H1 (cell line): ENCODE results near the gene LCAT.

Source experiments
- ATF3 ChIP-seq: IDR thresholded peaks from 2 replicates; pipeline ENCODE4 v1.6.1; 2011; ENCODE audit warnings: low read depth, mild to moderate bottlenecking, low read length; ENCODE audit not compliant: insufficient read depth
- CHD1 ChIP-seq: IDR thresholded peaks from 2 replicates; pipeline ENCODE4 v1.6.1; 2012; ENCODE audit warnings: low read depth, low read length, improper control_type of control experiment
- EP300 ChIP-seq, 2 experiments: IDR thresholded peaks; 1 replicate in 1 of 2; 2 replicates in 1 of 2; pipeline ENCODE4 v1.6.1; 2011 to 2012; ENCODE audit warnings: low read depth in 2 of 2, low read length in 2 of 2, mild to moderate bottlenecking in 2 of 2, borderline replicate concordance in 1 of 2, inconsistent platforms in 1 of 2, moderate library complexity in 1 of 2
- EZH2 ChIP-seq: fragments of 200-600 bp; sonication (generic); IDR thresholded peaks from 2 replicates; pipeline ENCODE4 v1.7.1; 2012; ENCODE audit warnings: low read depth, mild to moderate bottlenecking, moderate library complexity, low read length, inconsistent platforms; ENCODE audit not compliant: severe bottlenecking
- GABPA ChIP-seq: IDR thresholded peaks from 2 replicates; pipeline ENCODE4 v1.6.1; 2011; ENCODE audit warnings: mild to moderate bottlenecking, low read length, moderate library complexity, borderline replicate concordance; ENCODE audit not compliant: insufficient read depth
- KDM1A ChIP-seq: fragments of 200-600, 300-600 bp; sonication (generic); IDR thresholded peaks from 2 replicates; pipeline ENCODE4 v1.7.1; 2016; ENCODE audit warnings: mild to moderate bottlenecking, low read length, borderline replicate concordance
- POLR2A ChIP-seq, 2 experiments: IDR thresholded peaks; 1 replicate in 1 of 2; 2 replicates in 1 of 2; pipeline ENCODE4 v1.6.1; 2011; ENCODE audit warnings: low read depth in 2 of 2, low read length in 2 of 2, mild to moderate bottlenecking in 2 of 2; ENCODE audit errors: control extremely low read depth in 1 of 2
- POLR2AphosphoS5 ChIP-seq: IDR thresholded peaks from 2 replicates; pipeline ENCODE4 v1.6.1; 2011; ENCODE audit warnings: low read depth, low read length
- RFX5 ChIP-seq: IDR thresholded peaks from 2 replicates; pipeline ENCODE4 v1.6.1; 2011; ENCODE audit warnings: low read depth, low read length, improper control_type of control experiment, borderline replicate concordance
- SIN3A ChIP-seq, 2 experiments: IDR thresholded peaks in 1 of 2; conservative IDR thresholded peaks in 1 of 2; 2 replicates each; pipeline ENCODE4 v1.6.1; 2011 to 2012; ENCODE audit warnings: low read length in 2 of 2, improper control_type of control experiment in 1 of 2, low read depth in 1 of 2, mild to moderate bottlenecking in 1 of 2
- YY1 ChIP-seq: IDR thresholded peaks from 2 replicates; pipeline ENCODE4 v1.6.1; 2011; ENCODE audit warnings: low read depth, mild to moderate bottlenecking, low read length
- ZNF274 ChIP-seq: IDR thresholded peaks from 2 replicates; pipeline ENCODE4 v1.7.0; 2012; ENCODE audit warnings: low read length, borderline replicate concordance; ENCODE audit errors: extremely low read depth
- TF ChIP-seq, protein P1 (sequence below), 3 experiments: IDR thresholded peaks; 1 replicate in 2 of 3; 2 replicates in 1 of 3; pipeline versions ENCODE4 v1.5.1 to v1.6.1; 2011; ENCODE audit warnings: low read length in 3 of 3, mild to moderate bottlenecking in 3 of 3, inconsistent platforms in 2 of 3, low read depth in 1 of 3, moderate library complexity in 1 of 3; ENCODE audit not compliant: insufficient read depth in 1 of 3; ENCODE audit errors: control extremely low read depth in 1 of 3
- TF ChIP-seq, protein P2 (sequence below): IDR thresholded peaks from 2 replicates; pipeline ENCODE4 v1.6.1; 2011; ENCODE audit warnings: low read length, improper control_type of control experiment

DNA sequence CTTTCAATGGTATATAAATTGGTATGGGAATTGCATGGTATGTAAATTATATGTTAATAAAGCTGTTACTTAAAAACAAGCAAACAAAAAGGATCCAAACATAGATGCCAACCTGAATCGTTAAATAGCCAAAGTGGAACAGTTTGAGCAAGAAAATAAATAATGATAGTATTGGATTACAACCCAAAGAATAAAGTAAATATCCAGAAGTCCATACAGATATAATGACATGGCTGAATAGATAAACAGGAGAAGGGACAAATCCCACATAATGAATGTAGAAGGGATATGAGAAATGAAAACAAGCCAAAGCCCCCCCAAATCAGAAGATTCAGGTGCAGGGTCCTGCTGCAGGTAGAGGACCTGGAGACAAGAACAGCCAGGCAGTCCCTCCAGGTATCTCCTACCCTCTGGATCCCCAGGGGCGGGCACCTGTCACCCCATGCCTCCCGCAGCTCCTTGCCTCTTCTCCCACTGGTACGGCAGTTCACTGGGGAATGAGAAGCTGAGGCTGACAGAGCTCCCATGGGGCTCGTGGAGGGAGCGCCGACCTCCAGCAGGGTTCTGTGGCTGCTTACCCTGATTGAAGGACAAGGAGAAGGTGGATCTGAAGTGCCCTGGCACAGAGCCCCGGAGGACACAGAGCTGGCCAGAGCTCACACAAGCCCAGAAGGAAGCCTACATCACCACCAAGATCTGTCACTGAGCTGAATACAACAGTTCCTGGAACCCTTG is 9.9 kb upstream of the LCAT start:
- no peak for TF ChIP-seq CHD1
- TF ChIP-seq, protein P1, sequence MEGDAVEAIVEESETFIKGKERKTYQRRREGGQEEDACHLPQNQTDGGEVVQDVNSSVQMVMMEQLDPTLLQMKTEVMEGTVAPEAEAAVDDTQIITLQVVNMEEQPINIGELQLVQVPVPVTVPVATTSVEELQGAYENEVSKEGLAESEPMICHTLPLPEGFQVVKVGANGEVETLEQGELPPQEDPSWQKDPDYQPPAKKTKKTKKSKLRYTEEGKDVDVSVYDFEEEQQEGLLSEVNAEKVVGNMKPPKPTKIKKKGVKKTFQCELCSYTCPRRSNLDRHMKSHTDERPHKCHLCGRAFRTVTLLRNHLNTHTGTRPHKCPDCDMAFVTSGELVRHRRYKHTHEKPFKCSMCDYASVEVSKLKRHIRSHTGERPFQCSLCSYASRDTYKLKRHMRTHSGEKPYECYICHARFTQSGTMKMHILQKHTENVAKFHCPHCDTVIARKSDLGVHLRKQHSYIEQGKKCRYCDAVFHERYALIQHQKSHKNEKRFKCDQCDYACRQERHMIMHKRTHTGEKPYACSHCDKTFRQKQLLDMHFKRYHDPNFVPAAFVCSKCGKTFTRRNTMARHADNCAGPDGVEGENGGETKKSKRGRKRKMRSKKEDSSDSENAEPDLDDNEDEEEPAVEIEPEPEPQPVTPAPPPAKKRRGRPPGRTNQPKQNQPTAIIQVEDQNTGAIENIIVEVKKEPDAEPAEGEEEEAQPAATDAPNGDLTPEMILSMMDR (IDR thresholded peaks at IDR 0.05; ENCODE audit: control extremely low read depth in 1 of 3, insufficient read depth in 1 of 3, low read depth in 1 of 3, low read length in 3 of 3) = no peak
- no peak for TF ChIP-seq POLR2AphosphoS5
- TF ChIP-seq, protein P2, sequence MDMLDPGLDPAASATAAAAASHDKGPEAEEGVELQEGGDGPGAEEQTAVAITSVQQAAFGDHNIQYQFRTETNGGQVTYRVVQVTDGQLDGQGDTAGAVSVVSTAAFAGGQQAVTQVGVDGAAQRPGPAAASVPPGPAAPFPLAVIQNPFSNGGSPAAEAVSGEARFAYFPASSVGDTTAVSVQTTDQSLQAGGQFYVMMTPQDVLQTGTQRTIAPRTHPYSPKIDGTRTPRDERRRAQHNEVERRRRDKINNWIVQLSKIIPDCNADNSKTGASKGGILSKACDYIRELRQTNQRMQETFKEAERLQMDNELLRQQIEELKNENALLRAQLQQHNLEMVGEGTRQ = no peak
- no peak for TF ChIP-seq KDM1A
- TF ChIP-seq RFX5 = no peak
- no peak for TF ChIP-seq YY1
- no peak for TF ChIP-seq EP300 (IDR thresholded peaks at IDR 0.05; ENCODE audit: borderline replicate concordance in 1 of 2, low read depth in 2 of 2, low read length in 2 of 2)
- no peak for TF ChIP-seq POLR2A (IDR thresholded peaks at IDR 0.05; ENCODE audit: control extremely low read depth in 1 of 2, low read depth in 2 of 2, low read length in 2 of 2)
- no peak for TF ChIP-seq EZH2
- no peak for TF ChIP-seq ZNF274
- TF ChIP-seq ATF3 = no peak
- no peak for TF ChIP-seq GABPA
- TF ChIP-seq SIN3A (conservative IDR thresholded peaks at IDR 0.05 in 1 of 2, IDR thresholded peaks at IDR 0.05 in 1 of 2; ENCODE audit: low read depth in 1 of 2, low read length in 2 of 2) = no peak
